Esophagus muscularis mucosa (tissue), 4 donors: ENCODE results near the gene COL26A1.

Source experiments
- EP300 ChIP-seq: sonication (generic); formaldehyde crosslinking; IDR thresholded peaks from one replicate; pipeline ENCODE4 v1.6.1; 2017; ENCODE audit warnings: antibody characterized with exemption
- POLR2A ChIP-seq: fragments of 450-650 bp; IDR thresholded peaks from one replicate; pipeline ENCODE4 v1.6.1; 2017; ENCODE audit warnings: antibody characterized with exemption, moderate library complexity, mild to moderate bottlenecking, low read depth
- POLR2AphosphoS5 ChIP-seq, 2 donors: sonication (generic); formaldehyde crosslinking; IDR thresholded peaks; one replicate each; pipeline ENCODE4 v1.6.1; 2017; ENCODE audit warnings: antibody characterized with exemption in 2 of 2
- TF ChIP-seq, protein P1 (sequence below), 3 experiments: fragments of 200-600 bp in 2 of 3; fragments of 450-650 bp in 1 of 3; sonication (generic) in 2 of 3; IDR thresholded peaks; one replicate each; pipeline ENCODE4 v1.5.1; 2017 to 2019; ENCODE audit warnings: antibody characterized with exemption in 3 of 3, mild to moderate bottlenecking in 2 of 3, moderate library complexity in 1 of 3

DNA sequence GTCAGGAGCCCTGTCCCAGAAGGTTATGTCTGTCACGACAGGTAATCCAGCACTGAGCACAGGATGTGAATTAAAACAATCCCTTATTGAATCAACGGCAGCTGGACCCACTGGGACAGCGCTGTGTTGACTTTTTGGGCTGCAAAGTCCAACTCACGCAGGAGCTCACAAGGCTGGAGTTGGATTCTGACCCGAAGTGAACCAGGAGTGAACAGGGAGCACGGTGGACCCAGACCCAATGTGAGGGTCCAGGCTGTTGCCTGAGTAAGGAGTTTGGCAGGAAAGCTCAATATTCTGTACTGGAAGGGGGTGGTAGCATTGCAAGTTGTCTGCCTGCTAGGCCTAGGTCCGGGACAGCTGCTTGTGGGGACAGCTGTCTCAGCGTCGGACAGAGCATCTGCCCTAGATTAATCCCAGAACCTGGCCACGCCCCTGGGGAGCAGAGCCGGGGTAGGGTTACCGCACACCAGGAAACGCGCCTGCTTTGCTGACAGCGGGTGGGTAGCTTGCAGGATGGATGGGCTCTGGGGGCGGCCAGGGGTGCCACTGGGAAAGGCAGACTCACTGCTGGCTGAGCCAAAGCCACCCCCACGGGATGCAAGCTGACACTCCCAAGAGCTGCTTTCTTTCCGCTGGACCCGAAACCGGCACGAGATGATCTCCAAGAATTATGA, 24.0 kb downstream of the COL26A1 start:
- TF ChIP-seq, protein P1, sequence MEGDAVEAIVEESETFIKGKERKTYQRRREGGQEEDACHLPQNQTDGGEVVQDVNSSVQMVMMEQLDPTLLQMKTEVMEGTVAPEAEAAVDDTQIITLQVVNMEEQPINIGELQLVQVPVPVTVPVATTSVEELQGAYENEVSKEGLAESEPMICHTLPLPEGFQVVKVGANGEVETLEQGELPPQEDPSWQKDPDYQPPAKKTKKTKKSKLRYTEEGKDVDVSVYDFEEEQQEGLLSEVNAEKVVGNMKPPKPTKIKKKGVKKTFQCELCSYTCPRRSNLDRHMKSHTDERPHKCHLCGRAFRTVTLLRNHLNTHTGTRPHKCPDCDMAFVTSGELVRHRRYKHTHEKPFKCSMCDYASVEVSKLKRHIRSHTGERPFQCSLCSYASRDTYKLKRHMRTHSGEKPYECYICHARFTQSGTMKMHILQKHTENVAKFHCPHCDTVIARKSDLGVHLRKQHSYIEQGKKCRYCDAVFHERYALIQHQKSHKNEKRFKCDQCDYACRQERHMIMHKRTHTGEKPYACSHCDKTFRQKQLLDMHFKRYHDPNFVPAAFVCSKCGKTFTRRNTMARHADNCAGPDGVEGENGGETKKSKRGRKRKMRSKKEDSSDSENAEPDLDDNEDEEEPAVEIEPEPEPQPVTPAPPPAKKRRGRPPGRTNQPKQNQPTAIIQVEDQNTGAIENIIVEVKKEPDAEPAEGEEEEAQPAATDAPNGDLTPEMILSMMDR (IDR thresholded peaks at IDR 0.05) = no peak
- TF ChIP-seq POLR2AphosphoS5 (IDR thresholded peaks at IDR 0.05) (no peak), POLR2A (no peak), EP300 (no peak)
